ENCODE measurements around the gene GPBAR1.

DNA sequence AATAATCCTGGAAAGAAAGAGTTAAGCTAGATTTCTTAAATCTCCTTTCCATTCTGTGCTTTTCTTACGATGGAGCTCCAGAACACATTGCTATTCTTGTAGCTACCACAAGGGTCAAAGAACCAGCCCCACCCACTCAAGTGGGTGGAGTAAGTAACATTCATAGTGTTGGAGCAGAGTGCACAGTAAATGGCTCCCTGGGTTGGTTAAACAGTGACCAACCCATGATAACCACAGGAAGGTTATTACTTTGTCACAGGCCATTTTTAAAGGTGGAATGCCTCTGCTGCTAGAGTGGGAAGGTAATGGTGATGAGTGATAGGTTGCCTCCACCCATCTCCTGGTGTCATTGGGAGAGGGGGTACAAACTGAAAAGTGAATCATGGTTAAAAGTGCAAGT is 29.9 kb upstream of the GPBAR1 start:
- TF ChIP-seq, protein P1, sequence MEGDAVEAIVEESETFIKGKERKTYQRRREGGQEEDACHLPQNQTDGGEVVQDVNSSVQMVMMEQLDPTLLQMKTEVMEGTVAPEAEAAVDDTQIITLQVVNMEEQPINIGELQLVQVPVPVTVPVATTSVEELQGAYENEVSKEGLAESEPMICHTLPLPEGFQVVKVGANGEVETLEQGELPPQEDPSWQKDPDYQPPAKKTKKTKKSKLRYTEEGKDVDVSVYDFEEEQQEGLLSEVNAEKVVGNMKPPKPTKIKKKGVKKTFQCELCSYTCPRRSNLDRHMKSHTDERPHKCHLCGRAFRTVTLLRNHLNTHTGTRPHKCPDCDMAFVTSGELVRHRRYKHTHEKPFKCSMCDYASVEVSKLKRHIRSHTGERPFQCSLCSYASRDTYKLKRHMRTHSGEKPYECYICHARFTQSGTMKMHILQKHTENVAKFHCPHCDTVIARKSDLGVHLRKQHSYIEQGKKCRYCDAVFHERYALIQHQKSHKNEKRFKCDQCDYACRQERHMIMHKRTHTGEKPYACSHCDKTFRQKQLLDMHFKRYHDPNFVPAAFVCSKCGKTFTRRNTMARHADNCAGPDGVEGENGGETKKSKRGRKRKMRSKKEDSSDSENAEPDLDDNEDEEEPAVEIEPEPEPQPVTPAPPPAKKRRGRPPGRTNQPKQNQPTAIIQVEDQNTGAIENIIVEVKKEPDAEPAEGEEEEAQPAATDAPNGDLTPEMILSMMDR (conservative IDR thresholded peaks at IDR 0.05; ENCODE audit: low read depth, low read length) = peak; percentile 28
- TF ChIP-seq EZH2 (IDR thresholded peaks at IDR 0.05; ENCODE audit: borderline replicate concordance, low read depth, low read length, poor library complexity, severe bottlenecking) = no peak

Data from A673 (cell line).